B cell (primary cell): ENCODE data around the gene TSPAN5. TPM values are rescaled to one million over a fixed set of nuclear protein-coding genes. Genes with fewer than 3 reads are reported as not detected.

Experiments used
- ATAC-seq: fragments of 200-7000 bp; cut with Tn5 transposase; one replicate; pipeline ENCODE4 v1.10.0; 2021; ENCODE audit warnings: low read depth, mild to moderate bottlenecking, moderate number of reproducible peaks, moderate library complexity
- CTCF ChIA-PET: fragments of 350-600 bp; sonication (Branson Sonifier 250); formaldehyde crosslinking; loops from one replicate; lab custom pipeline; 2021; ENCODE audit warnings: antibody characterized with exemption, inconsistent platforms; lab: Charles Lee
- POLR2A ChIA-PET: fragments of 350-600 bp; sonication (Branson Sonifier 250); formaldehyde crosslinking; loops from one replicate; lab custom pipeline; 2021; ENCODE audit warnings: antibody characterized with exemption; lab: Charles Lee
- DNase-seq: peaks from one replicate; pipeline ENCODE4 v3.0.0; 2013
- H2AFZ ChIP-seq: 2 replicates; pipeline ENCODE4 v1.6.1; 2012; ENCODE audit warnings: mild to moderate bottlenecking, low read depth, low read length; ENCODE audit not compliant: insufficient read depth, poor library complexity, severe bottlenecking
- H3K27ac ChIP-seq, 2 donors: 1 replicate in 1 of 2; 2 replicates in 1 of 2; pipeline ENCODE4 v1.5.1; 2012 to 2013; ENCODE audit warnings: low read length in 2 of 2, mild to moderate bottlenecking in 2 of 2, moderate library complexity in 1 of 2
- H3K27me3 ChIP-seq, 4 experiments: fragments of 200-600 bp in 1 of 4; sonication (generic) in 1 of 4; replicated peaks in 1 of 4; 1 replicate in 2 of 4; 2 replicates in 2 of 4; pipeline versions ENCODE4 v1.6.1 to v1.7.0; 2013 to 2016; ENCODE audit warnings: low read length in 3 of 4, mild to moderate bottlenecking in 2 of 4, mixed read lengths in 1 of 4, moderate library complexity in 1 of 4; ENCODE audit not compliant: insufficient read depth in 4 of 4, control insufficient read depth in 3 of 4; ENCODE audit errors: control extremely low read depth in 1 of 4
- H3K36me3 ChIP-seq, 2 experiments: replicated peaks in 1 of 2; 1 replicate in 1 of 2; 2 replicates in 1 of 2; pipeline versions ENCODE4 v1.6.1 to v1.7.1; 2013; ENCODE audit warnings: low read length in 1 of 2; ENCODE audit not compliant: insufficient read depth in 2 of 2, control insufficient read depth in 1 of 2; ENCODE audit errors: control extremely low read depth in 1 of 2, extremely low read depth in 1 of 2
- H3K4me1 ChIP-seq, 2 donors: fragments of 200-600 bp in 1 of 2; sonication (generic) in 1 of 2; 1 replicate in 1 of 2; 2 replicates in 1 of 2; pipeline versions ENCODE4 v1.5.1 to v1.6.1; 2013 to 2017; ENCODE audit warnings: low read length in 2 of 2; ENCODE audit not compliant: control insufficient read depth in 2 of 2, insufficient read depth in 2 of 2
- H3K4me2 ChIP-seq: replicated peaks from 2 replicates; pipeline ENCODE3; 2012; ENCODE audit warnings: mild to moderate bottlenecking, low read depth, low read length; ENCODE audit not compliant: poor library complexity, severe bottlenecking
- H3K4me3 ChIP-seq, 5 experiments: fragments of 200-600 bp in 1 of 5; sonication (generic) in 1 of 5; 1 replicate in 3 of 5; 2 replicates in 2 of 5; pipeline versions ENCODE4 v1.5.1 to v1.7.0; 2011 to 2016; ENCODE audit warnings: low read length in 4 of 5, mild to moderate bottlenecking in 4 of 5, low read depth in 2 of 5, control low read depth in 1 of 5, moderate library complexity in 1 of 5; ENCODE audit not compliant: insufficient read depth in 1 of 5; ENCODE audit errors: control extremely low read depth in 1 of 5, extremely low read depth in 1 of 5
- H3K79me2 ChIP-seq: fragments of 200-600 bp; sonication (generic); one replicate; pipeline ENCODE4 v1.6.0; 2016; ENCODE audit warnings: low read length; ENCODE audit not compliant: control insufficient read depth, insufficient read depth
- H3K9ac ChIP-seq: fragments of 200-600 bp; sonication (generic); 2 replicates; pipeline ENCODE4 v1.6.1; 2017; ENCODE audit warnings: mild to moderate bottlenecking, low read length, moderate library complexity
- H3K9me3 ChIP-seq, 3 donors: one replicate each; pipeline versions ENCODE4 v1.6.1 to v1.7.1; 2013; ENCODE audit warnings: low read length in 2 of 3; ENCODE audit not compliant: control insufficient read depth in 2 of 3, insufficient read depth in 1 of 3; ENCODE audit errors: control extremely low read depth in 1 of 3
- H4K20me1 ChIP-seq: 2 replicates; pipeline ENCODE4 v1.6.0; 2012; ENCODE audit warnings: mild to moderate bottlenecking, low read length; ENCODE audit not compliant: insufficient read depth, control insufficient read depth, poor library complexity, severe bottlenecking
- H3K27ac Mint-ChIP-seq: one replicate; pipeline ENCODE4 v1.8.0; 2021; ENCODE audit warnings: mixed read lengths
- H3K27me3 Mint-ChIP-seq: one replicate; pipeline ENCODE4 v1.8.0; 2021; ENCODE audit warnings: mixed read lengths
- H3K4me1 Mint-ChIP-seq: one replicate; pipeline ENCODE4 v1.8.0; 2021; ENCODE audit warnings: mixed read lengths
- H3K4me3 Mint-ChIP-seq: one replicate; pipeline ENCODE4 v1.8.0; 2021; ENCODE audit warnings: mixed read lengths
- H3K9me3 Mint-ChIP-seq: one replicate; pipeline ENCODE4 v1.8.0; 2022; ENCODE audit warnings: mixed read lengths; ENCODE audit not compliant: insufficient read depth
- CTCF ChIP-seq: fragments of 200-600 bp; IDR thresholded peaks from one replicate; pipeline ENCODE4 v1.8.0; 2022; ENCODE audit warnings: antibody characterized with exemption, mild to moderate bottlenecking
- EZH2 ChIP-seq: IDR thresholded peaks from 2 replicates; pipeline ENCODE4 v1.6.1; 2012; ENCODE audit warnings: borderline replicate concordance, low read depth, mild to moderate bottlenecking, moderate library complexity, low read length; ENCODE audit not compliant: insufficient read depth, poor library complexity, severe bottlenecking
- WGBS: methylation state at CpG from one replicate; pipeline ENCODE4 v1.1.5; 2013; ENCODE audit warnings: missing lambda C conversion rate; ENCODE audit not compliant: insufficient coverage; 5-methylcytosine and 5-hydroxymethylcytosine counted together
- intact Hi-C: fragments of 100-400 bp; cut with micrococcal nuclease; formaldehyde crosslinking; loops from one replicate; pipeline ENCODE4 v1.10.0; 2022
- polyA plus RNA-seq: library from polyadenylated mRNA; depleted of rRNA; stranded (reverse); fragments of >200 nt; gene quantifications from 2 replicates; pipeline ENCODE4 v1.2.3, GENCODE V29; 2012
- total RNA-seq, 2 donors: library from RNA; stranded (reverse); fragments of 120-200 nt in 1 of 2; gene quantifications; 1 replicate in 1 of 2; 2 replicates in 1 of 2; pipeline versions ENCODE4 v1.2.3 to v1.2.4, GENCODE V29; 2013 to 2022

TSPAN5 gene
- total and polyA plus RNA-seq, 2 donors (not counting 1 experiment from before 2014, with no cell fraction given) = 2.6 to 5.3 TPM

- 100% methylated on average over 2 of the region's 8 CpGs for WGBS
- POLR2A ChIA-PET = no interaction called here
- no peaks in the 10 kb centered on the region for H3K4me1 Mint-ChIP-seq
- TF ChIP-seq CTCF (no peak), EZH2 (no peak)
- no peak overlapping the region for H3K4me3 Mint-ChIP-seq
- no peak overlapping the region for H3K27ac Mint-ChIP-seq
- CTCF ChIA-PET = no interaction called here
- Histone ChIP-seq H3K9ac (no peak overlapping the region), H3K36me3 (no peaks in the 10 kb centered on the region), H3K27ac (no peak overlapping the region), H4K20me1 (no peaks in the 10 kb centered on the region), H3K4me1 (no peaks in the 10 kb centered on the region), H3K4me2 (no peak overlapping the region), H3K79me2 (peaks cover 3% of the 10 kb centered on the region), H3K9me3 (no peaks in the 10 kb centered on the region), H3K4me3 (no peak overlapping the region), H3K27me3 (no peaks in the 10 kb centered on the region), H2AFZ (no peak overlapping the region)
- no peaks in the 10 kb centered on the region for H3K27me3 Mint-ChIP-seq
- ATAC-seq (no peak), DNase-seq (no peak)
- intact Hi-C loops = no loop called here
- no peaks in the 10 kb centered on the region for H3K9me3 Mint-ChIP-seq
Observed at GRCh38 chr4:98630737-98631454, 27.5 kb downstream of the TSPAN5 start.

- Histone ChIP-seq H4K20me1 (no peaks in the 10 kb centered on the region), H3K27ac (no peak overlapping the region), H3K4me2 (no peak overlapping the region), H3K27me3 (no peaks in the 10 kb centered on the region), H3K36me3 (no peaks in the 10 kb centered on the region), H3K79me2 (peaks cover 3% of the 10 kb centered on the region), H3K4me3 (no peak overlapping the region), H3K9ac (no peak overlapping the region), H3K9me3 (no peaks in the 10 kb centered on the region), H2AFZ (no peak overlapping the region), H3K4me1 (peaks cover 0 to 4% of the 10 kb centered on the region in 2 donors)
- intact Hi-C loops = no loop called here
- ChIA-PET POLR2A (no interaction called here), CTCF (interaction anchor here (0.6 kb wide), 1 partner anchor 478 kb away, joined by 4 read pairs; no protein-coding TSS in a partner anchor)
- Mint-ChIP-seq H3K27me3 (no peaks in the 10 kb centered on the region), H3K9me3 (no peaks in the 10 kb centered on the region), H3K4me1 (peaks cover 5% of the 10 kb centered on the region), H3K4me3 (no peak overlapping the region), H3K27ac (no peak overlapping the region)
- no CpG with 5 or more reads among the region's 3 CpGs for WGBS
- DNase-seq (no peak), ATAC-seq (no peak)
- TF ChIP-seq CTCF (no peak), EZH2 (no peak)
Observed at GRCh38 chr4:98627531-98628257, 30.7 kb downstream of the TSPAN5 start.
